ENCODE measurements around the gene BAG3.

The BAG3 gene

DNA sequence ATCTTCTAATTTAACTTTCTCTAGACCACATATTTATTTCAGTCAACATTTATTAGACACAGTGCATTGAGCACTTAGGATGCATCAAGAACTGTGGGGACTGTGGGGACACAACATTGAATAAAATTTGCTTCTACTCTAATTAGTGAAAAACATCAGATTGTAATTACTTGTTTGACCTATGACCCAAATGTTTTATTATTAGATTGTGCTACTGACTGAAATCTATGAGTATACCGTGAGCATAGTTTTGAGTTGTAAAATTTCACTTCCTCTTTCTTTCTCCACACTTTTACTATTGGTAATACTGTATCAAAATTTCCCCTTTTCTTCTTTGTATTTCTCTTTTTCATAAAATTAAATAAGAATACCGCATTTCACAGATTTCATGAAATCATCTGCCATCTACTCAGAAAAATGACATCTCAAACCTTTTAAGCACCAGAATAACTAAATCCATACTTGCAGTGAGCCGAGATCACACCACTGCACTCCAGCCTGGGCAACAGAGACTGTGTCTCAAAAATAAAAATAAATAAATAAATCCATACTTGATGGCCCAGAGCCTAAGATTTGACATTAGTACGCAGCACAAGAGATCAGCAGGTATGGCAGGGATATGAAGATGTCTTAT is 49.3 kb downstream of the BAG3 start:
- no peak for TF ChIP-seq CEBPB (IDR thresholded peaks at IDR 0.05)
- TF ChIP-seq ZBTB7A (IDR thresholded peaks at IDR 0.05; ENCODE audit: low read depth): no peak
- TF ChIP-seq, protein P1, sequence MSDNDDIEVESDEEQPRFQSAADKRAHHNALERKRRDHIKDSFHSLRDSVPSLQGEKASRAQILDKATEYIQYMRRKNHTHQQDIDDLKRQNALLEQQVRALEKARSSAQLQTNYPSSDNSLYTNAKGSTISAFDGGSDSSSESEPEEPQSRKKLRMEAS (IDR thresholded peaks at IDR 0.05): no peak
- no peak for TF ChIP-seq NFIC (IDR thresholded peaks at IDR 0.05)
- no peak for TF ChIP-seq TCF12 (IDR thresholded peaks at IDR 0.05; ENCODE audit: low read depth)
- TF ChIP-seq, protein P2, sequence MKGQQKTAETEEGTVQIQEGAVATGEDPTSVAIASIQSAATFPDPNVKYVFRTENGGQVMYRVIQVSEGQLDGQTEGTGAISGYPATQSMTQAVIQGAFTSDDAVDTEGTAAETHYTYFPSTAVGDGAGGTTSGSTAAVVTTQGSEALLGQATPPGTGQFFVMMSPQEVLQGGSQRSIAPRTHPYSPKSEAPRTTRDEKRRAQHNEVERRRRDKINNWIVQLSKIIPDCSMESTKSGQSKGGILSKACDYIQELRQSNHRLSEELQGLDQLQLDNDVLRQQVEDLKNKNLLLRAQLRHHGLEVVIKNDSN (IDR thresholded peaks at IDR 0.05): no peak
- TF ChIP-seq, protein P3, sequence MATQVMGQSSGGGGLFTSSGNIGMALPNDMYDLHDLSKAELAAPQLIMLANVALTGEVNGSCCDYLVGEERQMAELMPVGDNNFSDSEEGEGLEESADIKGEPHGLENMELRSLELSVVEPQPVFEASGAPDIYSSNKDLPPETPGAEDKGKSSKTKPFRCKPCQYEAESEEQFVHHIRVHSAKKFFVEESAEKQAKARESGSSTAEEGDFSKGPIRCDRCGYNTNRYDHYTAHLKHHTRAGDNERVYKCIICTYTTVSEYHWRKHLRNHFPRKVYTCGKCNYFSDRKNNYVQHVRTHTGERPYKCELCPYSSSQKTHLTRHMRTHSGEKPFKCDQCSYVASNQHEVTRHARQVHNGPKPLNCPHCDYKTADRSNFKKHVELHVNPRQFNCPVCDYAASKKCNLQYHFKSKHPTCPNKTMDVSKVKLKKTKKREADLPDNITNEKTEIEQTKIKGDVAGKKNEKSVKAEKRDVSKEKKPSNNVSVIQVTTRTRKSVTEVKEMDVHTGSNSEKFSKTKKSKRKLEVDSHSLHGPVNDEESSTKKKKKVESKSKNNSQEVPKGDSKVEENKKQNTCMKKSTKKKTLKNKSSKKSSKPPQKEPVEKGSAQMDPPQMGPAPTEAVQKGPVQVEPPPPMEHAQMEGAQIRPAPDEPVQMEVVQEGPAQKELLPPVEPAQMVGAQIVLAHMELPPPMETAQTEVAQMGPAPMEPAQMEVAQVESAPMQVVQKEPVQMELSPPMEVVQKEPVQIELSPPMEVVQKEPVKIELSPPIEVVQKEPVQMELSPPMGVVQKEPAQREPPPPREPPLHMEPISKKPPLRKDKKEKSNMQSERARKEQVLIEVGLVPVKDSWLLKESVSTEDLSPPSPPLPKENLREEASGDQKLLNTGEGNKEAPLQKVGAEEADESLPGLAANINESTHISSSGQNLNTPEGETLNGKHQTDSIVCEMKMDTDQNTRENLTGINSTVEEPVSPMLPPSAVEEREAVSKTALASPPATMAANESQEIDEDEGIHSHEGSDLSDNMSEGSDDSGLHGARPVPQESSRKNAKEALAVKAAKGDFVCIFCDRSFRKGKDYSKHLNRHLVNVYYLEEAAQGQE (IDR thresholded peaks at IDR 0.05; ENCODE audit: low read depth): no peak
- TF ChIP-seq EP300 (IDR thresholded peaks at IDR 0.05; ENCODE audit: borderline replicate concordance): no peak
- TF ChIP-seq FOXM1 (IDR thresholded peaks at IDR 0.05; ENCODE audit: borderline replicate concordance, low read depth): no peak
- no peak for TF ChIP-seq RAD21 (IDR thresholded peaks at IDR 0.05; ENCODE audit: low read depth)

DNA sequence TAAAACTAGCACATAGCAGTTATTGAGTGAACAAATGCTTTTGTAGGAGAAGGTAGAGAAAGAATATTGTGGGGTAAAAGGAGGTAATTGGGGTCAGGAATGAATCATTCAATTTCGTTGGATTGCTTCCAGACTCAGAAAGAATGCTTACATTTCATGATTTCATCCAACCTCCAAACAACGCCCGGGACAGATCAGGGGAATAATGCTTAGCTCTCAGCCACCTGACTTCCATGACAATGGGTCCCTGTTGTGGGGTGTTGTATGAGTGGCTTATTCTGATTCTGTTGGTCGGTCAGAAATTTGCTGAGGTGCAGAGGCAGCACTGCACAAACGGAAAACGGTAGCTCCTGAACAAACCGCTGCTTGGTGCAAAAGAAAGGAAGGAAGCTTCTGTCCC is 50.7 kb downstream of the BAG3 start:
- TF ChIP-seq TAF1 (IDR thresholded peaks at IDR 0.05; ENCODE audit: low read depth) (no peak), TCF12 (IDR thresholded peaks at IDR 0.05; ENCODE audit: low read depth) (no peak), TEAD4 (IDR thresholded peaks at IDR 0.05) (no peak)

DNA sequence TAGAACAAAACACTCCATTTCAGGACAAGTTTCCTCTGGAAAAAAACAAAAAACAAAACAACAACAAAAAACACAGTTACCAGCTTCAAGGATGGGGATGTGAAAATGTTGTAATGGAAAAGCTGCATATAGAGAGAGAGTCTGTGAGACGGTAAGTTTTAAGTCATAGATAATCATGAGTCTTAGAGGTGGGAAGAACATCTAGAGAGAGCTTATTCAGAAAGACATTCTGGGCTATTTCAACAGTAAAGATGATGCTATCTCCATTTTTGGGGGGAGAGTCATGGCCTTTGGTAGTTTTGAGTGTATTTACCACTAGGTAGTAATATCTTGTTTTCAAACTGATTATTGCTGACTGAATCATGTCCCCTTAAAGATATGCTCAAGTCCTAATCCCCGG is 51.4 kb downstream of the BAG3 start:
- TF ChIP-seq, protein P1 (IDR thresholded peaks at IDR 0.05): no peak
- no peak for TF ChIP-seq CEBPB (IDR thresholded peaks at IDR 0.05)
- TF ChIP-seq YY1 (IDR thresholded peaks at IDR 0.05; ENCODE audit: low read depth): no peak
- TF ChIP-seq TCF12 (IDR thresholded peaks at IDR 0.05; ENCODE audit: low read depth): no peak
- no peak for TF ChIP-seq RAD21 (IDR thresholded peaks at IDR 0.05; ENCODE audit: low read depth)
- TF ChIP-seq TAF1 (IDR thresholded peaks at IDR 0.05; ENCODE audit: low read depth): no peak
- no peak for TF ChIP-seq EGR1 (IDR thresholded peaks at IDR 0.05)
- TF ChIP-seq ZBTB7A (IDR thresholded peaks at IDR 0.05; ENCODE audit: low read depth): no peak

DNA sequence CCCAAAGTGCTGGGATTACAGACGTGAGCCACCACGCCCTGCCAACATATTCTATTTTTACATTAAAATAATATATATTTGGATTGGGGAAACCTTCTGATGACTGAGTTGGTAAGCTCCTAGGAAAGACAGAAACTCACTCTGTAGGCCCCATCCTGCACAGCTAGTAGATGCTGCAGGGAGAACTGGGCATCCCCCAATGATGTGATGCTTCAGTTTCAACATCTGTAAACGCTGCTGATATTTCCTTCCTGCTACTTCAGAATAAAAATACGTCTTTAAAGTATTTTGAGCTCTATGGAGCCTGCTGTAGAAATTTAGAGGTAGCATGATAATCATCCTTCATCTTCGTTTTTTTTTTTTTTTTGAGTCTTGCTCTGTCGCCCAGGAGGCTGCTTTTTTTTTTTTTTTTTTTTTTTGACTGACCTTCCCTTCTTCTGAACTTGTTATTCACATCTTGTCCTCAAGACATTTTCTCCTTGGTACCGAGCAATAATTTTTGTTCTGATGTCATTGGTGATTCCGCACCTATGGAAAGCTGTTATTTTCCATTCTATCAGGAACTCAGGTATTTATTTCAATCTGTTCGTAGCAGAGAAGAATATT is 52.8 kb downstream of the BAG3 start:
- TF ChIP-seq ZBTB7A (IDR thresholded peaks at IDR 0.05; ENCODE audit: low read depth): no peak
- TF ChIP-seq EGR1 (IDR thresholded peaks at IDR 0.05): no peak
- no peak for TF ChIP-seq NFIC (IDR thresholded peaks at IDR 0.05)
- no peak for TF ChIP-seq EP300 (IDR thresholded peaks at IDR 0.05; ENCODE audit: borderline replicate concordance)
- TF ChIP-seq TAF1 (IDR thresholded peaks at IDR 0.05; ENCODE audit: low read depth): no peak
- TF ChIP-seq TCF12 (IDR thresholded peaks at IDR 0.05; ENCODE audit: low read depth): no peak
- TF ChIP-seq RAD21 (IDR thresholded peaks at IDR 0.05; ENCODE audit: low read depth): no peak
- no peak for TF ChIP-seq CREB1 (IDR thresholded peaks at IDR 0.05; ENCODE audit: low read depth)
- TF ChIP-seq CEBPB (IDR thresholded peaks at IDR 0.05): no peak
- TF ChIP-seq TEAD4 (IDR thresholded peaks at IDR 0.05): no peak
- TF ChIP-seq, protein P2 (IDR thresholded peaks at IDR 0.05): no peak

DNA sequence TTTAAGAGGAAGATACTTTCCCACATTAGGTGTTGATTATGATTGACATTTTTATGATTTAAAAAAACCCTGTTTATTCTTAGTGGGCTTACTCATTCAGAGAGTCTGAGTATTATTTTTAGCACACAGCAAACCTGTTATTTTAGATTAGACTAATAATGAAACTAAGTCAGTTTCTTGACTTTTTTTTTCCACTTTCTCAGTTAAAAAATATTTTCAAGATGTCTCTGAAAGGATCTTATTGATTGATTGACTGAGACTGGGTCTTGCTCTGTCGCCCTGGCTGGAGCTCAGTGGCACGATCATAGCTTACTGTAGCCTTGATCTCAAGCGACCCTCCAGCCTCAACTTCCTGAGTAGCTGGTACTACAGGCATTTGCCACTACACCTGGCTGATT is 54.3 kb downstream of the BAG3 start:
- TF ChIP-seq RAD21 (IDR thresholded peaks at IDR 0.05; ENCODE audit: low read depth): no peak

DNA sequence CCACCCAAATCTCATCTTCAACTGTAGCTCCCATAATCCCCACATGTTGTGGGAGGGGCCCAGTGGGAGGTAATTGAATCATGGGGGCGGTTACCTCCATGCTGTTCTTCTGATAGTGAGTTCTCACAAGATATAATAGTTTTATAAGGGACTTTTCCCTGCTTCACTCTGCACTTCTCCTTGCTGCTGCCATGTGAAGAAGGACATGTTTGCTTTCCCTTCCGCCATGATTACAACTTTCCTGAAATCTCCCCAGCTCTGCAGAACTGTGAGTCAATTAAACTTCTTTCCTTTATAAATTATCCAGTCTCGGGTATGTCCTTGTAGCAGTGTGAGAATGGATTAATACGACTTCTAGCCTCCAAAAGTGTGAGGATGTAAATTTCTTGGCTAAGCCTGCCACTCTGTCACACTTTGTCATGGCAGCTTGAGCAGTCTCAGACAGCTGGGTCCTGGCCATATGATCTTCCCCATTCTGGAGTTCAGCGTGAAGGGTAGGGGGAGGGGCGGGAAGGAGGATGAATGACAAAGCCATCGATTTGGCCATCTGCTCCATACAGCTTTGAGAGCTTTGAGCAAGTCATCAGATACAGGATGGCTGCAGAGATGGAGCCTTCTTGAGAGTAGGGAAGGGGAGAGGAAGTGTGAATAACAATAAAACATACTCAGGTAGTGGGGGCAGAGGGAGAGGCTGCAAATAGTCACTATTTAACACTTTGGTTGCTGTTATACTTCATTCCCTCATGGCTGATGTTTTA is 55.5 kb downstream of the BAG3 start:
- TF ChIP-seq YY1 (IDR thresholded peaks at IDR 0.05; ENCODE audit: low read depth) (no peak), FOXM1 (IDR thresholded peaks at IDR 0.05; ENCODE audit: borderline replicate concordance, low read depth) (no peak)

DNA sequence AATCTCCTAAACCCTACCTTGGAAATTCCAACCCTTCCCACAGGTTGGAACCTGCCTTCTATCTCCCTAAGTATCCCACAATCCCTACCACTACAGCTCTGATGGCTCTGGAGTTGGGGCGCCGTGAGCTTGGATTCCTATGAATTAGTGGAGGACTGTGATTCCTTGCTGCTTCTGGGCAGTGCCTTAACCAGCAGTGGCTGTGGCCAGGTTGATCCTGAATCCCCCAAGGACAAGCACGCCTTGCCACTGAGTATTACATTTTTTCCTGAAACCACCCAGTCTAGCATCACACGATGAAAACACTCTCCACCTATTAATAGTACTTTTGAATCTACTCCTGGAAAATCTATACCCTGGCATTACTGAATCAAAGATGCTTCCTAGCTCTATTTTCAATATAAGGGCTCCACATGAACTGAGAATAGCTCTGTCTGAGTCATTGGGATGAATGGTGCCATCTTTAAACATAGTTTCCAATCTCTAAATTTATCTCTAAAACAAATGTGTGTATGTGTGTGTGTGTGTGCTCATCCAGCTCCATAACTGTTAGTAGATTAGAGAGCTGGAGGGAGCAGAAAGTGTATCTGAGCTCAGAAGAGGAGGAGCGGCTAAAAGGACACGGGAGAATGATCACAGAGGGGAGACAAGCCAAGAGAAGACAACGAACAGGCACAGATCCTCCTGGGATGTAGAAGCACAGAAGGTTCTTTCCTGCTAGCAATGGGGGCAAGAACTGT is 62.7 kb downstream of the BAG3 start:
- TF ChIP-seq RAD21 (IDR thresholded peaks at IDR 0.05; ENCODE audit: low read depth) (no peak), NFIC (IDR thresholded peaks at IDR 0.05) (no peak), EP300 (IDR thresholded peaks at IDR 0.05; ENCODE audit: borderline replicate concordance) (no peak), ZBTB7A (IDR thresholded peaks at IDR 0.05; ENCODE audit: low read depth) (no peak), FOXM1 (IDR thresholded peaks at IDR 0.05; ENCODE audit: borderline replicate concordance, low read depth) (no peak)
- TF ChIP-seq, protein P1 (IDR thresholded peaks at IDR 0.05): no peak
- TF ChIP-seq, protein P2 (IDR thresholded peaks at IDR 0.05): no peak
